ENCODE measurements around the gene MC1R. TPM values are rescaled to one million over a fixed set of nuclear protein-coding genes. Genes with fewer than 3 reads are reported as not detected.

MC1R gene
- polyA plus RNA-seq, 3 donors, result 0.21 to 3.9 TPM; not detected in 1

- peaks cover 56 to 77% of the 10 kb centered on the region in 2 donors for H3K36me3 Mint-ChIP-seq
- H3K4me2 ChIP-seq (replicated peaks; ENCODE audit: extremely low read depth, low read length, poor library complexity, severe bottlenecking), result peak overlapping the region; percentile 80
- H3K79me2 ChIP-seq (ENCODE audit: insufficient read depth, low read length), result peaks cover 66% of the 10 kb centered on the region
- no peak overlapping the region for H2AFZ ChIP-seq (ENCODE audit: insufficient read depth, low read depth, low read length, poor library complexity, severe bottlenecking)
- peak overlapping the region; percentile 66 to 81 for H3K27ac ChIP-seq (ENCODE audit: low read depth in 1 of 2, low read length in 2 of 2)
- H3K36me3 ChIP-seq (replicated peaks in 1 of 2; ENCODE audit: control insufficient read depth in 1 of 2, insufficient read depth in 2 of 2, low read length in 2 of 2), result peaks cover 42 to 60% of the 10 kb centered on the region in 2 donors
- no peak overlapping the region for H3K9ac ChIP-seq (ENCODE audit: insufficient read depth, low read length, poor library complexity, severe bottlenecking)
- H3K4me1 ChIP-seq (ENCODE audit: control insufficient read depth in 1 of 2, insufficient read depth in 2 of 2, low read length in 2 of 2), result peaks cover 58 to 65% of the 10 kb centered on the region in 2 donors
- H3K27ac Mint-ChIP-seq, result peak overlapping the region in 3 of 7 donors; percentile 68 to 91 (median 72)
- no peak for DNase-seq
- peaks cover 64% of the 10 kb centered on the region for H3K4me1 Mint-ChIP-seq
- peaks cover 0 to 3% (median 0%) of the 10 kb centered on the region in 7 donors for H3K9me3 Mint-ChIP-seq
- intact Hi-C loops (cut with micrococcal nuclease), result no loop called here
- no peak for TF ChIP-seq CTCF (IDR thresholded peaks at IDR 0.05)
- peaks cover 63% of the 10 kb centered on the region for H4K20me1 ChIP-seq (ENCODE audit: insufficient read depth, low read length)
- H3K9me3 ChIP-seq (replicated peaks in 1 of 2; ENCODE audit: control insufficient read depth in 1 of 2, insufficient read depth in 1 of 2, low read length in 2 of 2), result no peaks in the 10 kb centered on the region
- peak overlapping the region; percentile 90 to 93 for H3K4me3 Mint-ChIP-seq
- WGBS (ENCODE audit: insufficient coverage), result 95% methylated on average over 8 of the region's 10 CpGs
- peaks cover 0 to 7% (median 0%) of the 10 kb centered on the region in 3 donors for H3K27me3 Mint-ChIP-seq (ENCODE audit: low read depth in 3 of 3)
- H3K27me3 ChIP-seq (ENCODE audit: control insufficient read depth in 2 of 2, insufficient read depth in 2 of 2, low read length in 2 of 2), result no peaks in the 10 kb centered on the region
- H3K4me3 ChIP-seq (replicated peaks in 1 of 3; ENCODE audit: low read depth in 2 of 3, low read length in 3 of 3), result peak overlapping the region in 1 of 3 experiments; percentile 83
Observed at GRCh38 chr16:89958596-89958995, 39.9 kb downstream of the MC1R start.

GRCh38 chr16:89960966-89961365 lies 42.3 kb downstream of the MC1R start:
- peaks cover 57% of the 10 kb centered on the region for H3K79me2 ChIP-seq (ENCODE audit: insufficient read depth, low read length)
- peaks cover 36 to 41% of the 10 kb centered on the region in 2 donors for H3K4me1 ChIP-seq (ENCODE audit: control insufficient read depth in 1 of 2, insufficient read depth in 2 of 2, low read length in 2 of 2)
- no peak overlapping the region for H3K4me2 ChIP-seq (replicated peaks; ENCODE audit: extremely low read depth, low read length, poor library complexity, severe bottlenecking)
- Mint-ChIP-seq H3K4me3 (no peak overlapping the region), H3K27me3 (ENCODE audit: low read depth in 3 of 3) (peaks cover 0 to 2% (median 0%) of the 10 kb centered on the region in 3 donors), H3K9me3 (peaks cover 0 to 3% (median 0%) of the 10 kb centered on the region in 7 donors), H3K4me1 (peaks cover 42% of the 10 kb centered on the region), H3K27ac (peak overlapping the region in 2 of 7 donors; percentile 32 to 40), H3K36me3 (peaks cover 59 to 84% of the 10 kb centered on the region in 2 donors)
- intact Hi-C loops (cut with micrococcal nuclease), result no loop called here
- no peak overlapping the region for H3K9ac ChIP-seq (ENCODE audit: insufficient read depth, low read length, poor library complexity, severe bottlenecking)
- WGBS (ENCODE audit: insufficient coverage), result over 99% methylated on average over 13 of the region's 13 CpGs
- peaks cover 78% of the 10 kb centered on the region for H4K20me1 ChIP-seq (ENCODE audit: insufficient read depth, low read length)
- no peaks in the 10 kb centered on the region for H3K9me3 ChIP-seq (replicated peaks in 1 of 2; ENCODE audit: control insufficient read depth in 1 of 2, insufficient read depth in 1 of 2, low read length in 2 of 2)
- H2AFZ ChIP-seq (ENCODE audit: insufficient read depth, low read depth, low read length, poor library complexity, severe bottlenecking), result no peak overlapping the region
- no peaks in the 10 kb centered on the region for H3K27me3 ChIP-seq (ENCODE audit: control insufficient read depth in 2 of 2, insufficient read depth in 2 of 2, low read length in 2 of 2)
- no peak overlapping the region for H3K27ac ChIP-seq (ENCODE audit: low read depth in 1 of 2, low read length in 2 of 2)
- H3K4me3 ChIP-seq (replicated peaks in 1 of 3; ENCODE audit: low read depth in 2 of 3, low read length in 3 of 3), result no peak overlapping the region
- peaks cover 65 to 77% of the 10 kb centered on the region in 2 donors for H3K36me3 ChIP-seq (replicated peaks in 1 of 2; ENCODE audit: control insufficient read depth in 1 of 2, insufficient read depth in 2 of 2, low read length in 2 of 2)
- no peak for DNase-seq
- TF ChIP-seq CTCF (IDR thresholded peaks at IDR 0.05), result no peak

All from CD14-positive monocyte (primary cell).